Stimulated activated CD8-positive, alpha-beta memory T cell treated with anti-CD3 and anti-CD28 coated beads, Interleukin-2, amount 100 ng/mL, for 1 hour (primary cell): ENCODE data around the gene CDH23.

Experiments
- DNase-seq, 2 donors: peaks; one replicate each; pipeline ENCODE4 v3.0.0-alpha.2; 2020; ENCODE audit warnings: low read depth in 2 of 2

CDH23 gene

DNA sequence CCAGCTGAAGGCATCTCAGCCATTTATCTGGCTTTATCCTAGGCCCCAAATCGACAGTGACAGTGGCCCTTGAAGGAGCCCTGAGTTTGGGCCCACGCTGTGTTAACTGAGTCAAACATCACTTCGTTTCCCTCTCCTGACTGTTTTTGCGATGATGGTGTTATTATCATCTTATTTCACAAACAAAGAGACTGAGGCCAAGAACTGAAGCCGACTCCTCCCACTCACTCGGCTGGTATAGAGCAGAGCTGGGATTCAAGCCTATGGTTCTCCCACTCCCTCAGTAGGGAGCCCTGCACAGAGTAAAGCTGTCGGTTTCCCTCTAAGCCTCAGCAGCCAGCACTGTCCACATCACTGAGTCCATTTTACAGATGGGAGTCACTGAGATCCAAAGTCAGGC lies 141.0 kb downstream of the CDH23 start:
- DNase-seq = no peak

DNA sequence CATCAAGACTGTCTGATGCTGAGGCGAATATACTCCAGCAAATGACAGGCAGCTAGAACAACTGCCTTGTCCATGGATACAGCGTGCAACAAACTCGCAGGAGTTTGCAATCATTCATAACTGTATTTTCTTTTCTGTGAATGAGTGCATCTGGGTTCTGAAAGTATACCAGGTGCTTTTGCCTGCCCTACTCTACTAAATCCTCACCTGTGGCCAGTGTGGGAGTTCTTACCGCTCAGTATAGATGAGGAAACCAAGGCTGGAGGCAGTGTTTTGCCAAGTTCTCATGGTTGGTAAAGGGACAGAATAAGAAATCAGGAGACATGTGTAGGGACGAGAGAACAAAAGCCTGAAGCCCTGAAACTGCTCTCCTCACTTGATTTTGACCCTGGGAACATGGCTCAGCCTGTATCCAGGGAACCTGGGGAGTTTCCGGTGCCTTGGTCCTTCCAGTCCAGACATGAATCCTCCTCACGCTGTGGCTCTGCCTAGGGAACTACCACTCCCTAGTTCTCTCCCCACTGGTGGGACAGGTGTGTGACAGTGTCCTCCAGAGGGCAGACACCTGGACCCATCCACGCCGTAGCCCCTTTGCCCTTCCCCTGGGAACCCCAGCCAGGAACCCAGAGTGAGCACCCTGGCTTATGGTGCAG lies 142.0 kb downstream of the CDH23 start:
- DNase-seq = no peak

DNA sequence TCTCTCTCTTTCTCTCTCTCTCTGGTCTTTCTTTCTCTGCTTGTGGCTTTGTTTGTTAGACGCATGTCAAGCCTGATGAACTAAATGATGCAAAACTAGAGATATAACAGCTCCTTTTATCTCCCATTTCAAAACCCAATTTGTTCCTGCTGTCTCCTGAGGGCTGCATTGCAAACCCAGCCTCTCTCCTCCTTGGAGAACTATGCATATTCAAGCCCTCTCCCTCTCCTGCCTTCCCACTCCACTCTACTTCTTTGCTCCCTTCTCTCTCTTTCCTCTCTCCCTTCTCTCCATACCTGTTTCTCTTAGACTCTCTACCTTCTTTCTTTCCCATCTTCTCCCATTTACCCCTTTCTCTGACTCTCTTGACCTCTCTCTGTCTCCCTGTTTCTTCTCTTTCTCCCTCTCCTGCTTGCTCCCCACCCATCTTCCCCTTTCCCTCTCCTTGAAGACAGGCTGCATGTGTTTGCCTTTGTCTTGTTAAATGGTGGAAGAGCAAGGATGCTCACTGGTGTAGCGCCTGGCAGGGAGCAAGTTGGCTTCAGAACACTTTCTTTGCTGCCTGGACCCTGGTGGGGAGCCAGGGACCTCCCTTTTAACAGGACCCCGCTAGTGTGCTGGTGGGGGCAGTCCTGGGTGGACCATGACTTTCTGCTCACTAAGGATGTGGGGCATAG lies 142.9 kb downstream of the CDH23 start:
- DNase-seq = no peak

DNA sequence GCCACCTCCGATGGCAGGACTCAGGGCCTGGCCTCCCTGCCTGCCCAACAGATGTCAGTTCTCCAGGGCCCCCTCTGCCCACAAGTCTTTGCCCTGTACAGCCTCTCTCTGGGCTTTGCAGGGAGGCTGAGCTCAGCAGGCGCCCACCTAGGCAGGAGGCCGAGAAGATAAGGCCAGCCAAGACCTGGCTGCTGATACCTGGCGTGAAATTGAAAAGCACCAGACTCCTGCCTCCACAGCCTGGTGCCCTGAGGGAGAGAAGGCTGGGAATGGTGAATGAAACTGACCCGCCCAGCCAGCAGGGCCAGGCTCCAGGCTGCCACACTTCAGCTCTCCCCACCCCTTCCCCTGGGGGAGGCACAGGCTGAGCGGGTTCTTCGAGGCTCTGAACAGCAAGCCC lies 145.8 kb downstream of the CDH23 start:
- DNase-seq = no peak

DNA sequence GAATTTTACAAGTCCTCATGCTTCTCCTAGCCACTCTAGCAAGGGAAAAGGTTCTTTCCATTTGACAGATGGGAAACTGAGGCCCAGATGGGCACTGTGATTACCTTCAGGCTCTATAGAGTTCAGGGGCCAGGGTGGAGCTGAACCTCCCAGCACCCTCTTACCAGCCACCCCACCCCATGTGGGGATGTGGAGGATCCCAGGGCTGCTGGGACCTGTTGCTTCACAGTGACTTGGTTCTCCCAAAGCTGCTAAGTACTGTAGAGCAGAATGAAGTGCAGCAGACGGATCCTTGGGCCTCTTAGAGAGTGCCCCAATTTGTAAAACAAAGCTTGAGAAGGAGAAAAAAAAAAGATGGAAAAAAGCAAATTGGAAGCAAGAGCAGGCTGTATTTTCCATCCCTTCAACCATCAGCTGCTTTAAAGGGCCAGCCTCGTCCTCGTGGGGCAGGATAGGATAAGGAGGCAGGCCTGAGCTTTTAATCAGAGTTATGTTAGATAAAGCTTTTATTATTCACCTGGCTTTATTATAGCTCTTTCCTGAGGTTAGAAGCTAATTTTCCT lies 147.0 kb downstream of the CDH23 start:
- no peak for DNase-seq

DNA sequence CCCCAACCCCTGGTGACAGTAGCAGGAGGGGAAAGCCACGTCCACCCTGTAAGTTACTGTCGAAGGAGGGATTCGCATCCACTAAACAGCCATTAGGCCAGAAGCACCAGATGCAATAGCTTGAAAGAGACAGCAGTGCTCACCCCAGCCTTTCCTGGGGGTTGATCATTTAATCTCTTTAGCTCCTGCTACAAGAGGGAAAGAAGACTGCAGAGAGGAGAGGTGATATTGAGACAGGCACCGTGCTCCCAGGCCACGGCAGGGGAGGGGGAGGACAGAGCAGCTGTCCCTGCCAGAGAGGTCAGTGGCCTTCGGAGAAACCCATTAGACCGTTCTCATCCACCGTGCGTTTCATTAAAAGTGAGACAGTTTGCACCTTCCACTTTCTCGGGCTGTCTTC lies 148.3 kb downstream of the CDH23 start:
- no peak for DNase-seq

DNA sequence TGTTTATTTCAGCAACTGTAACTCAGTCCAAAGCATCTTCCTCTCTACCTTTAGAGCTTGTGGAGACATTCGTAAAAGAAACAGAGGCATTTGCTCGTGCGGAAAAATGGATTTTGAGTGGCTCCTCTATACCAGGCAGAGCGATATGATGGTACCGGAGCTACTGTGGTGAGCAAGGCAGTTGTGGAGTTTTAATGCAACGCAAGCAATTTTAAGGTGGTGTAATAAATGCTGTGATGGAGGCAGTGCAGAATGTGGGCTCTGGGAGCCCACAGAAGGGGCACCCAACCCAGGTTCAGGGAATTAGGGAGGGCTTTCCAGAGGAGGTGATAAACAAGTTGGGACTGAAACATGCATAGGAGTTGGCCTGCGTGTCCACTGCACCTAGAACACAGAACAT lies 149.5 kb downstream of the CDH23 start:
- DNase-seq = no peak

DNA sequence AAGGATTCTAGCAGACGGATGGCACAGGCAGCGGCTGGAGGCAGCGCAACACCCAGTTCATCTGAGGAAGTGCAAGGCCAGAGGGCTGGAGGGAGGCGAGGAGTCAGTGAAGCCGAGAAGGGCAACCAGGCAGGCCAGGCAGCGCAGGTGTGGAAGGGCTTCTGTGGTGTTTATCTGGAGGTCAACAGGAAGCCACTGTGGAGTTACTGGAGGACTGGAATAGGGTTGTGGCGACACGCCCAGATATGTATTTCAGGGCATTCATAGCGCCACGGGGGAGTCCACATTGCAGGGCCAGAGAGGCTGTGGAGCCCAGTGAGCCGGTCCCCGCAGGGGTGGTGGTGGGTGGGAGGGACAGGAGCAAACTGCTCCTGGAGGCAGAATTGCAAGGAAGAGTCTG lies 150.6 kb downstream of the CDH23 start:
- no peak for DNase-seq

DNA sequence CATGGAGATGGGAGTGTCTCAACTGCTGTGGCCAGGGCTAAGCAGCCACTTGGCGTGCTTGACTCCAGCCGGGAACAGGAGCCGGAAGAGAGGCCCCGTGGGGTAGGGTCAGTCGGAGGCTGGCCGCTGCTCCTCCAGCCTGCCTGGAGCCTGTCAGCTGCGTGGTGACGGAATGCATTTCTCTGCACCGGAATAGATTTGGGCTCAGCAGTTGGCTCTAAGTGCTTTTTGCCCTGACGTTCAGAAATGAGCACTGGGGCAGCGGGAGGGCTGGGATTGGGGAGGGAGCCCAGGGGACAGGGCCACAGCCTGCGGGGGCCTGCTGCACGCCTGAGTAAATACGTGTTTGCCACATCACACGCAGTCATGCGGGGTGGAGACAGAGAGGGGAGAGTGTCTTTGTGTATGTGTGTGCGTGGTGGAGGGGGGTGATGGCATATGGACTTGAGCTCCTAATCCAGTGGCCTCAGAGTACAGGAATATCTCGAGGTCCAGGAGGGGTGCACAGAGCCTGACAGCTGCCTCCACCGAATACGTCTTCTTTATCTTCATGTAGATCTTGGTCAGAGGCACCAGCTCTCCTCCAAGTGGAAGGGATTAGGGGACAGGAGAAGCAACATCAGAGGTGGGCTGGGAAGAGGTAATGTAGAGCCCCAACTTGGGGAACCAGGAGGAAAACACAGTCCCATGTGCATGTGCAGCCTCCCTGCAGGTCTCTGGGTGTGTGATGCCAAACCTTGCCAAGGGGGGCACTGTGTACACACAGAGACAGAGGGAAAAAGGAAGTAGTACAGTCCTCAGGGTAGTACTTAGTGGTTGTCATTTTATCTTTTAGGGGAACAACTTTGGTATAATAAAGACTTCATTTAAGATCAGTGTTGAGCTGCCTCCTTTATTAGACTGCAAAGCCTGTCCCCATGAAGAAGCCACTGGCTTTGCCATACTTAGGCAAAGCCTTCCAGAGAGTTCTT lies 151.4 kb downstream of the CDH23 start:
- no peak for DNase-seq

DNA sequence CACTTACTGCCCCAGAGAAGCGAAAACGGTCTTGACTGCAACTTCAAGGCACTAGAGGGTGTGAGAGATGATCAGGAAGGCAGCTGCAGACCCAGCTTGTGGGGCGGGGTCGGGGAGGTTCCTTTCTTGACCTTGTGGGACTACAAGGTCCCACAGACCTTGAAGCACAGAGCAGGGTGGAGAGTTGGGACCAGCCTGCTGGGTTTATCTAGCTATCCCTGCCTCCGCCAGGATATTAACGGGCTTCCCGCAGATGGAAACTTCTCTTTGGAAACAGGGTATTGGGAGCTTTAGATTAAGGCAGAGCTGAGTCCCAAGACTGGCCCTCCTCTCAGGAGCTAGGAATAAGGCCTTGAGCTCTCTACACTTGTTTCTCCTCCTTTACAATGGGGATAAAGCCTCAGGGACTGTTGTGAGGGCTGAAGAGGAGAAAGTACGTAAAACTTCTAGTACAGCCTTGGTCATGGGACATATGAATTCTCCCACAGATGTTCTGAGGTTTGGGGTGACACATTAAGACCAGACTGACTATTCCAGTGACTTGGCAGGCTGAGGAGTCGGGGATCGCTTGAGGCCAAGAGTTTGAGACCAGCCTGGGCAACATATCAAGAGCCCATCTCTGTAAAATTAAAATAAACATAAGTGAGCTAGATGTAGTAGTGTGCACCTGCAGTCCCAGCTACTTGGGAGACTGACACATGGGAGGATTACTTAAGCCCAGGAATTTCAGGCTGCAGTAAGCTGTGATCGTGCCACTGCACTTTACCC lies 153.2 kb downstream of the CDH23 start:
- no peak for DNase-seq

DNA sequence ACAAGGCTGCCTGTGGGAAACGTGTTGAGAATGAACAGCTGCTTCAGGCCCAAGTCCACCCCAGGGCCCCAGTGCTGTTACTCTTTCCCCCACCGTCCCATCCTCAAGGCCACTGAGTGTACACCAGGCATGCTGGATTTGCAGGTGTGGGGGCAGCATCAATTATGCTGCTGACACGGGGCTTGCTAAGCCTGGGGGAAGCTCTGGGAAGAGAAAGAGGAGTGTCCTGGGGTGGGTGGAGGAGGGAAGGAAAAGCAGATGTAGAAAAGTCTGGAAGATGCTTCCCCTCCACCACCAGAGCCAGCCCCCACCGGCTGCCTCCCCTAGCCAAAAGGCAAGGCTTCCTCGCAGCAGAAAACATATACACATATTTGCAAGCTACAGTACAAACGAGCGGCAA lies 153.9 kb downstream of the CDH23 start:
- no peak for DNase-seq

DNA sequence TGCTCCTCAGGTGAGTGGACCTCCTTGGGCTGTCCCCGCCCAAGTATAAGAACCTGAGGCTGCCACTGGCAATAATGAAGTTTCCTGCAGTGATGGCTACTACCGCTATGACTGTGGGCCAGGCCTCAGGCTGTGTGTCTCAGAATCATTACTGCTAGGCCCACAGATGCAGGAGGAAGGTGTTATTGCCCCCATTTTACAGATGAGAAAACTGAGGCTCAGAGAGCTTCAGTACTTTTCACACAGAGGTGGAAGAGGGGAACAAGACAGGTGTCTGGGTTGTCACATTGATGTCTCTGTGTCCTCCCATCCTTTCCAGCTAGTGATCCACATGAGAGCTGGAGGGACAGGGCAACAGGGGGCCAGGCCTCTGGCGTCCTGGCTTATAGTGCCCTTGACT lies 155.2 kb downstream of the CDH23 start:
- DNase-seq = no peak

DNA sequence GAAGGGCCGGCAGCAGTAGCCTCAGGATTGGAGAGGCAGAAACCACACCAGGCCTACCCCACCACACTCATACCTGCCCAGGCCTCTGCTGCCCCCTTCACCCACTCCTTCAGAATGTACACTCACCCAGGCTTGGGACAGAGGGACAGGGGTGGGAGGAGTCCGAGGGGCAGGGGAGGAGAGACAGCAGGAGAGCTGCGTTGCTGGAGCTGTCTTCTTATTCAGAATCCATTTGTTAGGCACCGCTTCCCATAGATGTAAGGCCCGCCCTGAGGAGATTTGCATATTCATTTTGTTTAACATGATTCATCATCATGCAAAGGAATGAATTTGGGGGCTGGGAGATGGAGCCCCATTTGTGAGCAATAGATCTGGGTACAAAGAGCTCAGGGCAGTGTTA lies 156.7 kb downstream of the CDH23 start:
- DNase-seq = no peak

DNA sequence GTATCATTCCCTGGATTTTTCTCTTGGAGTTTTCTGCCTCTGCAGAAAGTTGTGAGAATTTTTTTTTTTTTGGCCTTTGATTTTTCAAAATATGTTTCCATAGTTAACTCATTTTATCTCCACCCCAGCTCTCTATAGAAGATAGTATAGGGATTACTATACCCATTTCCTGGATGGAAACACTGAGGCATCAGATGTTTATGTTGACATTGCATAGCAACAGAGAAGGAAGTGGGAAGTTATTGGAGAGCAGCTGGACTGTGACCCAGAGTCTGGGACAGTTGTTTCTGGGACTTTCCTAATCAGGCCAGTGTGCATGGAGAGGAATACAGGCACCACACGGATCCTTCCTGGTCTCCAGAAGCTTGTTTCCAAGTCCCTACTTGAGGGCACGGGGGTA lies 158.0 kb downstream of the CDH23 start:
- no peak for DNase-seq

DNA sequence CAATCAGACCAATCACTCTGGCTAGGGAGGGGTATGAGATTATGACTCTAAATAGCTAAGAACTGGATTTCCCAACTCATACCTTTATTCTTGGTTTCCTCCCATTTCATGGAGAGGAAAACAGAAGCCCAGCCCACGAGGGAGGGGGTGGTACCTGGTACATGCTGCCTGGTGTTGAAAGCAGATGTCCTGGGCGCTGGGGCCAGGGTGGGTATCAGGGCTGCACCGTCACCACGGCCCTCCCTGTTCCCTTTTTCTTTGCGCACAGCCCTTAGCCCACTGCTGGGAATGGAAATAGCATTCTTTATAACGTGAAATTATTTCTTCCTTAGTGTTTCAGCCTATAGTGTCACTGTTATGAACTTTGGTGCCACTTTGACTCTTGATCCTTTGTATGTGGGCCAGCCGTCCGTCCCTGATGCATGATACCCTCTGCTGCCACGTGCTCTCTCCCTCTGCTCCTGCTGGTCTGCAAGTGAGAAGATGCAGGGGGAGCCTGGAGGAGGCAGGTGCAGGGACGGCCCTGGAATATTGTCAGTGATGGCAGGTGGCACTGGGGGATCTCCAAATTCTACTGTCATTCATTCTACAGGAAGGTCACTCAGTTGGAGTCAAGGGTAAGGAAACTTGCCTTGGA lies 158.5 kb downstream of the CDH23 start:
- no peak for DNase-seq

DNA sequence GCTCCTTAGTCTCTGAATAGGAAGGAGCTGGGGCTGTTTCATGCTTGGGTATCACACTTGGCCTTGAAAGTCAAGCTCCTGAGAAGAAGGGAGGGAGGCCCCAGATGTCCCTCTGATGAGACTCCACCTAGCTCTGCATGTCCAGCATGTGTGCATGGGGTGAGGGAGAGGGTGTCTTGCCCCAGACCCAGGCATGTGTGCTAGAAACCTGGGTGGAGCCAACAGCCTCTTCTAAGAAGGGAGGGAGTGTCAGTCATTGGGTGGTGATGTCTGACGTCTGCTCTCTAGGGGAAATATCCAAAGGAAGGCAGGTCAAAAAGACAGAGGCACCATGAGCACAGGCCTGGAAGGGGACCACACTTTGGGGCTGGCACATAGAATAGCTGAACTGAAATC lies 159.0 kb downstream of the CDH23 start:
- DNase-seq = no peak

DNA sequence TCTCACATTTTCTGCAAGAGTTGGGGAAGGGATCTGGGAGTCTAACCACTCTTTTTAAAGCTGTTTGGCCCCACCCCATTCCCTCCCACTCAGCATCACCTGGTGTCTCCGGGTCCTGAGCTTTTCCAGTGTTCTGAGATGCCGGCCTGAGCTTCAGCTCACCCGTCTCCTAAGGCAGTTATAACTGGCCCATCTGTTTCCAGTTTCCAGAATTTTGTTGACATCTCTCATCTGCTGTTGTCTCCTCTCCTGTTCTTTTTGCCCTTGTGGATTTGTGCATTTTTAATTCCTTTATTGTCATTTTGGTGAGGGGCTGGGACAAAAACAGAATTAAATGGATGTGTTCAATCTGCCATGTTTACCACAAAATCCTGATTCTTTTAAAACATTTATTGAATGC lies 162.3 kb downstream of the CDH23 start:
- DNase-seq = no peak

DNA sequence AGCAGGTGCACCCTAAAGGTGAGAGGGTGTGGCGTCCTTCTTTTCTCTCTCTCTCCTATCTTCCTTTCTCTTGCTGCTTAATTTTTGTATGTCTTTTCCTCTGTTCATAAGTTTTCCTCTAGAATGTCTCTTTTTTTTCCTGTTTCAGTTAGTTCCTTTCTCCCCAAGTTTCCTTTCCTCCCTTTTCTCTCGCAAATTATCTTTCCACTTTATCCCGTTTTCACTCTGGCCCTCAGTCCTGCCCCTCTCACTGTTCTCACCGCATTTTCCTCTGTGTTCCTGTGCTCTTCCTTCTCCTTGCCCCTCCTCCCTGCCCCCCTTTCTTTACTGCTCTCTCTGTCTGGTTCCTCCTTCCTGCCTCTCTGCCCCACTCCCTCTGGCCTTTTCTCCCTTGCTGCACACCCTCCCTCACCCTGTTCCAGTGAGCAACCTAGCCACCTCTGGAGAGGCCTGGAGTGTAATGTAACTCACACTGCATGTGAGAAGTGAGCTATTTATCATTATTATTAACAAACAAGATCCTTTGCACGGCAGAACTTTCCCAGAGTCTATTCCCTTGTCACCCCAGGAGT lies 164.4 kb downstream of the CDH23 start:
- no peak for DNase-seq

DNA sequence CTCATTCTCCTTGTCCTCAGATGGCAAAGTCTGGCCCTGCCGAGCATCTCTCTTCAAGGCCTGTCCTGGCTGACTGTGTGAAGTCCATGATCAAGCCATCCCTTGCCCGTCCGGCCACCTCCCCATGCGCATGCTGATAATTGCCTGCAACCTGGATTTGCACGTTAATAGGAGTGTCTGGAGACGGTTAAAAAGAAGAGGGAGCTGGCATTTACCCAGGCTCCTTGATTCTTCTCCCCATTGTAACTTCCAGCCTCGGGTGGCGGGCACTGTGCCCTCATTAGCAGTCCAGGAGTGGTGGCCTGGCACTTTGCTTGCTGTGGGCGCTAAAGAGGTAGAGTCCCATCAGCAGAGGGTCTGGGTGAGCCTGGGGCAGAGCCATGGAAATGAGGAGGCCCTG lies 165.5 kb downstream of the CDH23 start:
- DNase-seq = no peak

DNA sequence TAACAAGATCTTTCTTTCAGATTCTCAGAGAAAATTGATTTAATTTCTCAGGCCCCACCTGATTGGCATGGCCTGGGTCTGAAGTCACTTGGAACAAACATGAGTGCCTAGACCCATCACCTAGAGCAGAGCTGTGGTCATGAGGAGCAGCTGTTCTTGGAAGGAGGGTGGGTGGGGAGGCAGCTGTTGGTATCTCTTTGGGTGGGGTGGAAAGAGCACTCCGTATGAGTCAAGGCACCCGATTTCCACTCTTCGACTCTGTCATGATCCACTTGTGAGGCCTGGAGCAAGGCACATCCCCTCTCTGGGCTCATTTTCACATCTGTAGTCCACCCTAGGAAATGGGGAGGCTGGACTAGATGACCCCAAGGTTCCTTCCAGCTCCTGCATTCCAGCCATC lies 166.2 kb downstream of the CDH23 start:
- no peak for DNase-seq
